Stimulated activated effector memory CD8-positive, alpha-beta T cell treated with anti-CD3 and anti-CD28 coated beads, Interleukin-12 subunit alpha, Interleukin-12 subunit beta, amount 100 ng/mL, for 72 hours (primary cell): ENCODE measurements around the gene POLA1.
"Not testable (repeated sequence)": the region's sequence is repeated elsewhere in the genome, so short reads cannot be mapped to it uniquely, and the experiment has no call there.

ENCODE experiments used
- ATAC-seq: fragments of 150-1000 bp; cut with Tn5 transposase; 2 replicates; pipeline ENCODE4 v1.10.0; 2021
- DNase-seq, 2 donors: peaks; one replicate each; pipeline ENCODE4 v3.0.0; 2021 to 2022; ENCODE audit warnings: low spot score in 2 of 2
- H3K27ac Mint-ChIP-seq: one replicate; pipeline ENCODE4 v1.8.0; 2022; ENCODE audit warnings: mild to moderate bottlenecking, mixed read lengths
- H3K36me3 Mint-ChIP-seq: one replicate; pipeline ENCODE4 v1.8.0; 2022; ENCODE audit warnings: mild to moderate bottlenecking, mixed read lengths
- H3K4me1 Mint-ChIP-seq: one replicate; pipeline ENCODE4 v1.8.0; 2022; ENCODE audit warnings: mixed read lengths
- H3K4me3 Mint-ChIP-seq: one replicate; pipeline ENCODE4 v1.8.0; 2022; ENCODE audit warnings: mild to moderate bottlenecking, mixed read lengths
- H3K9me3 Mint-ChIP-seq: one replicate; pipeline ENCODE4 v1.8.0; 2022; ENCODE audit warnings: mixed read lengths

The POLA1 gene

DNA sequence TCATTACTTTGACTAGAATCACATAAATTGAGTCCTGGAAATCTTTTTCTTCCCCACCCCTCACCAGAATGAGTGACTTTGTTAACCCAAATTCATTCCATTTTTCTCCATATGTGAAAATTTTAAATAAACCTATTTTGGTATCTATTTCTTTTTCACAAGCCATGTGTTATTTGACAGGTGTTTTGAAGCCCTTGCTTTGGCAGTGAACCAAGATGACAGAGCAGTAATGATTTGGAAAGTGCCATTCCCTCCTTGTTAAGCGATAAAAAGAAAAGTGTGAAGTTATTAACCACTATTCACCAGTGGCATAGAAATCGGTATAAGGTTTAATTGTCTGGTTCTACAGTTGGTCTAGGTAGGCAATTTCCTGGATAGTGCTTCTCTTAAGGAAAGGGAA is 66.1 kb downstream of the POLA1 start:
- H3K9me3 Mint-ChIP-seq, result no peaks in the 10 kb centered on the region
- ATAC-seq (no peak), DNase-seq (no peak)
- no peak overlapping the region for H3K27ac Mint-ChIP-seq
- H3K4me3 Mint-ChIP-seq, result no peak overlapping the region
- H3K36me3 Mint-ChIP-seq, result peaks cover 54% of the 10 kb centered on the region
- peaks cover 6% of the 10 kb centered on the region for H3K4me1 Mint-ChIP-seq

DNA sequence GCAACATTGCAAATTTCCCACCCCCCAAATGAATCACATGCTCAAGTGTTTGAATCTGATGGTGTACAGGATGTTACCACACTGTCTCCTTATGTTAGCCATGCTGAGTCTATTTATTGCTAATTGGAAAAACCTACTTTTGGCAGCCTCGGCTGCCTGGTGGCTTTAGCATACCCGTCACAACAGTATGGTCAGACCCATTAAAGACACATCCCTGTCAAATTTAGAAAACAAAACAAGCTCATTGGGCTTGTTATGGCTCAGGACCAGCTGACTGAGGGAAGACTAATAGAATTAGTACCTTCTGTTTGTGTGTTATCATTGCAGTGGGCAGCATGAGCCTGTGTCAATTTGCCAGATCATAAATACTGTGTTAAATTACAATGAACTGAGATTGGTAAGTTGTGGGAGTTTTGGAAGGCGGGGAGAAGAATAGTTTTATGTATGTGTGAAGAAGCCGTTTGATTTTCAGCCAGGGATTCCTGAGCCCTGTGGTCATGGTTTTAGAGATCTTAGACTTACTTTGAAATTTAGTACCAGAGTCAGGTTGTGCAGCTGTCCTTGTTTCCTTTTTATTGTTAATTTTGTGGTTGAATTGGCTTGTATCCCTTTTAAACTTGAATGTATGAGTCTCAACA is 66.8 kb downstream of the POLA1 start:
- DNase-seq (no peak), ATAC-seq (peak; percentile 24)
- no peaks in the 10 kb centered on the region for H3K9me3 Mint-ChIP-seq
- H3K4me1 Mint-ChIP-seq, result peaks cover 6% of the 10 kb centered on the region
- H3K4me3 Mint-ChIP-seq, result no peak overlapping the region
- H3K27ac Mint-ChIP-seq, result peak overlapping the region; percentile 58
- peaks cover 56% of the 10 kb centered on the region for H3K36me3 Mint-ChIP-seq

DNA sequence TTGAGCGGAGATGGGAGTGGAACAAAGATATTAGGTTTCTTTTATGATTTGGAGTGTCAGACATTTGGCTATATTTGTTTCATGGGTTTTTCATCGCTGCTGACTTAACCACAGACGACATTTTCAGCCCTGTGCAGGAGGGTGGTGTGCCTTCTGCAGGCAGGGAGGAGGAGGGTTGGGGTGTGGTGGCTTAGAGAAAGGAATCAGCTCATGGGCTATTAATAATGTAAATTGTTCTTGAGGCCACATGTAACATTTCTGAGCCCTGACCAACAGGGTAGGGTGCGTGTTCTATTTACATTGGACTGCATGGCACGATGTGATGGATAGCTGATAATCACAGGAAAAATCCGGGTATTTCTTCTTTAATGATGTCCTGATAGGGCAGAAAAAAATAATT is 67.6 kb downstream of the POLA1 start:
- no peak overlapping the region for H3K27ac Mint-ChIP-seq
- ATAC-seq (no peak), DNase-seq (no peak)
- peaks cover 6% of the 10 kb centered on the region for H3K4me1 Mint-ChIP-seq
- H3K36me3 Mint-ChIP-seq, result peaks cover 56% of the 10 kb centered on the region
- H3K4me3 Mint-ChIP-seq, result no peak overlapping the region
- no peaks in the 10 kb centered on the region for H3K9me3 Mint-ChIP-seq

DNA sequence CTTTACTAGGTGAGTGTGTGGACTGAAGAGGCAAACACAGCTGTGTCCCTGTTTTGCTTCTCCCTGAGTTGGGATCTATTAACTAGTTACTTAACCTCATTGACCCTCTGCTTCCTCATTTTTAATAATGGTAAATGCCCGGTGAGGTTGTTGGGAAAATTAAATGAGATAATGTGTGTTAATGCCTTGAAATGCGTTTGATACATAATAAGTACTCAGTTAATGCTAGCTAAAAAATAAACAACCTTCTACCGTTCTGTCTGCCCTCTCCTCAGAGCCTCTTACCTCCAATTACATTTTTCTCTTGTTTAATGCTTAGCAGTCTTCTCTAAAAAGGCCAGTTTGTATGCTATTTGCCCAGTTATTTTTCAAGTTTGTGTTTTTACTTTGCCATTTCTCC is 70.3 kb downstream of the POLA1 start:
- no peak for DNase-seq
- ATAC-seq, result no peak
- Mint-ChIP-seq H3K4me3 (no peak overlapping the region), H3K9me3 (no peaks in the 10 kb centered on the region), H3K27ac (no peak overlapping the region), H3K36me3 (peaks cover 67% of the 10 kb centered on the region), H3K4me1 (peaks cover 6% of the 10 kb centered on the region)

DNA sequence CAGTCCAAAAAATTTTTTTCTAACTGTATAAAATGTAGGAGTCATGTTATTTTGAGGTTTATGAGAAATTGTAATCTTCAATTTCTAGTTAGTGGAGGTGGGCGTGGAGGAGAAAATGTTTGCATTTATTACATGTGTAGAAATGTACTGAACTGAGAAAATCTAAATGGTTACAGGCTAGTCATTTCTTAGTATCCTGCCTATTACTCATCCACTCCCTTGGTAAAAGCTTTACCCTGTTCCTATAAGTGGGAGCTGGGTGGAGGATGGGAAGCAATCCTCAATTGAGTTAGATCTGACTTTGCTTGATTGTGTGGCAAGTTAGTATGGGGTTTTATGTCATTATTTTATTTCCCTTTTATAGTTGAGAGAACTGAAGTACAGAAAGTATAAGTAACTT is 73.8 kb downstream of the POLA1 start:
- H3K4me1 Mint-ChIP-seq, result no peaks in the 10 kb centered on the region
- no peak for DNase-seq
- no peak overlapping the region for H3K4me3 Mint-ChIP-seq
- ATAC-seq, result no peak
- H3K9me3 Mint-ChIP-seq, result no peaks in the 10 kb centered on the region
- no peak overlapping the region for H3K27ac Mint-ChIP-seq
- H3K36me3 Mint-ChIP-seq, result peaks cover 63% of the 10 kb centered on the region

DNA sequence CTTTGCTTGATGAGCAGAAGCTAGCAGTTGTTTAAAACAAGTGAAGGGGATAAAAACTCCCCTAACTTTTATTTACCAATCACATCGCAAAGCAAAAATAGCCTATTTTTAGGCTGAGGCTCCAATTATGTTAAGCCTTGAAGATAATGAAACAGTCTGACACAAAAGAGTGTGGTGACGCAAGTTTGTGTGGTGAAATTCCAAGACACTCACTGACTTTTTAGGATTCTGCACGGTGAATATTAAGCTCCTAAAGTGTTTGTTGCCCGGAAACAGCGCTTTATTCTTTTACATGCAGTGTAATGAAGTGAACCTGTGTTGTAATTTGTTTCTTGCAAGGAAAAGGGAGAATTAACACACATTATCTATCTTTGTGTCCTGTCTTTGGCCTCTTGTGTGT is 74.8 kb downstream of the POLA1 start:
- no peak for DNase-seq
- peaks cover 68% of the 10 kb centered on the region for H3K36me3 Mint-ChIP-seq

DNA sequence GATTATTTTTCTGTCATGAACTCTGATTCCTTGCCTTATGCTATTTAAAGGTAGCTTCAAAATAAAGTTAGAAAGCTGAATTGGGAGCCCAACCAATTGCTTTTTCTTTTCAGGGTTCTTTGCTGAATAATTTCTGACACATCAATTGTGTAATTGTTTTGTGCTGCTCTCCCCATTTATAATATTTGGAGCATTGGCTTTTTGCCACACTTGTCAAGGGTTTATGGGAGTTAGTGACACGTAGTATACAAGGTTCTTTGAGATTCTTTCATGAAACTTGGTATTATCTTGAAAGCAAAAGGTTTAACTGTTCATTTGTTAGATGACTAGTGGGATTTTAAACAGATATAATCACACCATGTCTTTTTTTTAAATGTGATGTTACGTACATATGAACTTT is 80.9 kb downstream of the POLA1 start:
- H3K36me3 Mint-ChIP-seq, result peaks cover 37% of the 10 kb centered on the region
- no peak overlapping the region for H3K27ac Mint-ChIP-seq
- H3K9me3 Mint-ChIP-seq, result no peaks in the 10 kb centered on the region
- ATAC-seq (no peak), DNase-seq (no peak)
- no peak overlapping the region for H3K4me3 Mint-ChIP-seq
- H3K4me1 Mint-ChIP-seq, result no peaks in the 10 kb centered on the region

More for the DNA sequence above, 74.8 kb downstream of the POLA1 start:
- Mint-ChIP-seq H3K4me1 (no peaks in the 10 kb centered on the region), H3K4me3 (no peak overlapping the region), H3K9me3 (no peaks in the 10 kb centered on the region), H3K27ac (no peak overlapping the region)
- ATAC-seq, result no peak

DNA sequence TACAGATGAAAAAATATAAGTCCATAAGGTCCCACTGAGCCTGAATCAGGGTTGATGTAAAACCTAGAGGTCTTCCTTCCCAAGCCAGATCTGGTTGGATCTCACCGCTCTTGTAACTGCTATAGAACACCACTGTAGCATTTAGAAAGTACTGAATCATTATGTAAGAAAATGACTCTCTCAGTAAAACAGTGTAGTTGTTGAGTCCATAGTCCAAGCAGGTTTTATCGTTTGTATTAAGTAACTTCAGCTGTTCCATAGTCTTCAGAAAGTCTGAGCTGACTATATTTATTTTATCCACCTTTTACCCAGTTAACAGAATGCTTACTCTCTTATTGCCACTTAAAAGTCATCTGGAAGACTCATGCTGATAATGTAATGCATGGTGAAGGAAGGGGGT is 82.2 kb downstream of the POLA1 start:
- Mint-ChIP-seq H3K4me1 (no peaks in the 10 kb centered on the region), H3K9me3 (no peaks in the 10 kb centered on the region), H3K4me3 (no peak overlapping the region)

DNA sequence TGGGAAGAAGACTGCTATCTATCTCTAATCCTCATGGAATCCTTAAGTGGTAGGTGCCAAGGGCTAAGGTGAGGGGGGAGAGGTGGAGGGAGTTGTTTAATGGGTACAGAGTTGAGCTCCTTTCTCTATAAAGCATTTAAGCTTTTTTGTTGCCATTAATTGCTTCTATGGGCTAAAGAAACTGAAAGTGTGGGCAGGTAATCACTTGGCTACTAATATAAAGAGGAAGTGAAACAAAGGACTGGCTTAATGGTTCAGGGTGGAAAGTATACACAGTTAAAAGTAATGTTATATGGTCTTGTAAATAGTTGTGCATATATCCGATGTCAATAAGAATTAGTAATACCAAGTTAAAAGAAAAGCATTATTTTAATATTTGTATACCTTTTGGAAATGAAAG is 83.9 kb downstream of the POLA1 start:
- ATAC-seq, result no peak
- DNase-seq, result no peak
- Mint-ChIP-seq H3K36me3 (peaks cover 28% of the 10 kb centered on the region), H3K4me3 (no peak overlapping the region), H3K4me1 (no peaks in the 10 kb centered on the region), H3K9me3 (no peaks in the 10 kb centered on the region), H3K27ac (no peak overlapping the region)

More for the DNA sequence above, 82.2 kb downstream of the POLA1 start:
- peaks cover 33% of the 10 kb centered on the region for H3K36me3 Mint-ChIP-seq
- ATAC-seq (no peak), DNase-seq (no peak)
- H3K27ac Mint-ChIP-seq, result no peak overlapping the region

DNA sequence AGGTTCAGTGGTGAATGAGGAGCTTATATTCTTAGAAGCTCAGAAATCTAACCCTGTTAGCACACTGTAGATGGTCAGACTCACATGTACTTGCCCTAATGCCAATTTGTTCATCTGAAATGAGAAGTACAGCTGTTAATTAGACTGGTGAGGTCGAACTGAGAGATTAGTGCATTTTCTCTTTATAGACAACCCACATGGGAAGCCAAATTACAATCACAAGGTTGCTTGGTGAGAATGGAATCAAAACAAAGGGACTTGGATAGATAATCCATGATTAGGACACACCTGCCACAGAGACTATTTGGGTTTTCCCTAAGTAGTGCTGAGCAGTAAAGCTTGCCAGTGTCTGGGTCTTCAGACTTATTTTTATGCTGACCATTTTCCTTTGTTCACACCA is 88.3 kb downstream of the POLA1 start:
- DNase-seq (no peak), ATAC-seq (no peak)
- Mint-ChIP-seq H3K4me3 (no peak overlapping the region), H3K9me3 (no peaks in the 10 kb centered on the region), H3K4me1 (no peaks in the 10 kb centered on the region), H3K27ac (no peak overlapping the region), H3K36me3 (peaks cover 24% of the 10 kb centered on the region)

DNA sequence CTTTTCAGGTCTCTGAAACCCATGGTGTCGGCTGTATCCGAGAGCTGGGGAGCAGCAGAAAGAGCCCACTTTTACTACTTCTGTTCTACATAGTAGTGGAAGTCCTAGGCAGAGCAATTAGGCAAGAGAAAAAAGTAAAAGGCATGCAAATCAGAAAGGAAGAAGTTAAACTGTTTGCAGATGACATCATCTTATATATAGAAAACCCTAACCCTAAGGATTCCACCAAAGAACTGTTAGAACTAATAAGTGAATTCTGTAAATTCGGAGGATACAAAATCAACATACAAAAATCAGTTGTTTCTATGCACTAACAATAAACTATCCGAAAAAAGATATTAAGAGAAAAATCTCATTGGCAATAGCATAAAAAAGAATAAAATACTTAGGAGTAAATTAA is 95.3 kb downstream of the POLA1 start:
- H3K4me3 Mint-ChIP-seq, result no peak overlapping the region
- no peak for DNase-seq
- no peak overlapping the region for H3K27ac Mint-ChIP-seq
- ATAC-seq, result no peak
- no peaks in the 10 kb centered on the region for H3K4me1 Mint-ChIP-seq
- H3K9me3 Mint-ChIP-seq, result no peaks in the 10 kb centered on the region
- peaks cover 27% of the 10 kb centered on the region for H3K36me3 Mint-ChIP-seq

DNA sequence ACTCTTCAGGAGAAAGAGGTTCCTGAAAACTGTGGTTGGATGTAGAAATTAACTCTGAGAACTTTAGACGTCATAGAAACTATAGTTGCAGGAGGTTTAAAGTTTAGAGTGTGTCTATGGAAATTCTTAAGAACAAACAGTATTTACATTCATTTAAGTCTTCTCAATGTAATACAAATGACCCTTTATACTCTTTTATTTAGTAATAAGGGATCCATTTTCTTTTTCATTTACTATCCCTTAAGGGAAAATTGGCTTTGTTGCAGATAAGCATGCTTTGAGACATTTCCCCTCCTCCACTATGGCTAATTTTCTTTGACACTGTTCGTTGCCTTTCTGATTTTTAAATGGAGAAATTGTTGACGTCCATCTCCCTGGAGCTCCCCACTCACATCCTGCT is 96.4 kb downstream of the POLA1 start:
- ATAC-seq, result no peak
- Mint-ChIP-seq H3K9me3 (no peaks in the 10 kb centered on the region), H3K4me1 (no peaks in the 10 kb centered on the region), H3K4me3 (no peak overlapping the region), H3K36me3 (peaks cover 32% of the 10 kb centered on the region), H3K27ac (no peak overlapping the region)
- no peak for DNase-seq

DNA sequence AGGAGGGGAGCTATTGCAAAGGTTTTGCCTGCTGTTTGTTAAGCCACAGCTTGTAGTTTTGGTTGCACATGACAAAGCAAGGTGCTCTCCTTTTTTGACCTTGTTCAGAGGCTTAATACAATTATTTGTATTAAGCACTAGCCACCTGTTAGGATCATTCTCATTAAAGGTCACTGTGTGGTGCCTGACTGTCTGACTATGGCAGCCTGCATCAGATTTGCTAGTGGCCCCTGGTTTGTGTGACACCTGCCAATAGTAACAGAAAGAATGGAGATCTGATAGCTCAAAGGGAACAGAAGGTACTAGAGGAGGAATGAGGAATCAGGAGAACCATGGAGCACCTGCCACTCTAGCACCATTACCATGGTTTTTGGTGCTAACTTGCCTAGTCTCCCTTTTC is 102.5 kb downstream of the POLA1 start:
- no peaks in the 10 kb centered on the region for H3K4me1 Mint-ChIP-seq
- ATAC-seq (no peak), DNase-seq (no peak)
- peaks cover 31% of the 10 kb centered on the region for H3K36me3 Mint-ChIP-seq
- H3K9me3 Mint-ChIP-seq, result no peaks in the 10 kb centered on the region
- no peak overlapping the region for H3K27ac Mint-ChIP-seq
- no peak overlapping the region for H3K4me3 Mint-ChIP-seq

DNA sequence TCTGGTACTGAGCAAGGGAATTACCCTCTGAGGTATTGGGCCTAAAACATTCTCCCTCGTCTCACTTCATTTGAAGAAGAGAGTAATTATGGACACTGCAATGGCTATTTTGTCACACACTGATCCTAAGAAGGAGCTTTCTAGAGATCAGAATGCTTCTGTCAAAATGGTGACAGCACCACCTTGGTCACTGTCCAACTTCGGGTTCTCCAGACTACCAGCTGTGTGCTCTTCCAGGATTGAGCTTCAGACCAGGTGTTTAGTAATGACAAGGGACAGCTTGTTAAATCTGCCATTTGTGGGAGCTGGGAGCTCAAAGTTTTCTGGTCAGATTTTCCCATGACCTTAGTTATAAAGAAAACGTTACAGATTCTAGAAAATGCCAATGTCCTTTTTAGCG is 105.4 kb downstream of the POLA1 start:
- no peak overlapping the region for H3K4me3 Mint-ChIP-seq

DNA sequence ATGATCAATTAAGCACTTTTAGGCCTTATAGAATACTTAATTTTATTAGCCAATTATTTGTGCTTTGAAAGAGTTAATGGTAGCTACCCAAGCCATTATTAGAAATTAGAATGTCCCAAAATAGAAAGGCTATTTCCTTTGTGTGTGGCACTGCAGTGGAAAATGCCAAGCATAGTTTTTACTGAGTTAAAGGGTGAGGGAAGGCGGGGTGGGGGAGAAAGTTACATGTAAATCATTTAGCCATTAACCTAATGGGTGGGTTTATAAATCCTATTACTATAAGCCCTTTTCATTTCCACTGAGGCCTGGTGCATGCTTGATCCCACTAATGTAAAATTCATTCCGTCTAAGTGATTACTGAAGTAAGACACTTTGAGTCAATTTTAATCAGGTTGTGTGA is 105.8 kb downstream of the POLA1 start:
- Mint-ChIP-seq H3K4me1 (no peaks in the 10 kb centered on the region), H3K36me3 (peaks cover 29% of the 10 kb centered on the region), H3K9me3 (no peaks in the 10 kb centered on the region), H3K4me3 (no peak overlapping the region), H3K27ac (no peak overlapping the region)
- DNase-seq, result no peak
- ATAC-seq, result no peak

More for the DNA sequence above, 105.4 kb downstream of the POLA1 start:
- Mint-ChIP-seq H3K27ac (no peak overlapping the region), H3K4me1 (no peaks in the 10 kb centered on the region), H3K36me3 (peaks cover 32% of the 10 kb centered on the region), H3K9me3 (no peaks in the 10 kb centered on the region)
- ATAC-seq, result no peak
- DNase-seq, result no peak

DNA sequence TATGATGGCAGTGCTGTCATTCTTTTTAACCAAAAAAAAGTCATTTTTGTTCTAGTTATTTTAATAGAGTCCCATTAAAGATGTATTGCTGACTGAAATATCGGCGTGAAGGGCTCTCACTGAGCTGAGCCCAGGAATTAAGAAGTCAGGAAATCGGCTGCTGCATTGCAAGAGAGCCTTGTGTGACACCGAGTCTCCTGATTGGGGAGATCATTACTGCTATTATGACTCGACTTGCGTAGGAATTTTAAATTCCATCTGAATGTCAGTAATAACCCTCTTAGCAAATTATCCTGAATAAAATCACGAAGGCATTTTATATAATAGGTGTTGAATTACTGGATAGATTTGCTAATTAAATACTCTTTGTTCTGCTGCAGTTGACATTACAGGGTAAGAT is 111.5 kb downstream of the POLA1 start:
- Mint-ChIP-seq H3K4me1 (no peaks in the 10 kb centered on the region), H3K36me3 (peaks cover 25% of the 10 kb centered on the region), H3K9me3 (no peaks in the 10 kb centered on the region), H3K27ac (no peak overlapping the region), H3K4me3 (no peak overlapping the region)
- DNase-seq (no peak), ATAC-seq (no peak)

DNA sequence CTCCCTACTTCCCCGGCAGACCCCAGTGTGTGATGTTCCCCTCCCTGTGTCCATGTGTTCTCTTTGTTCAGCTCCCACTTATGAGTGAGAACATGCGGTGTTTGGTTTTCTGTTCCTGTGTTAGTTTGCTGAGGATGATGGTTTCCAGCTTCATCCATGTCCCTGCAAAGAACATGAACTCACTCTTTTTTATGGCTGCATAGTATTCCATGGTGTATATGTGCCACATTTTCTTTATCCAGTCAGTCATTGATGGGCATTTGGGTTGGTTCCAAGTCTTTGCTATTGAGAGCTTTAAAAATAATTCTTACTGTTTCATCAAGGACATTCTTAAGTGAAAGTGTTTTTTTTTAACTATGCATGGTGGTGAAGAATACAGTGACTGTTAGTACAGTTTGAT is 126.1 kb downstream of the POLA1 start:
- H3K4me3 Mint-ChIP-seq, ATAC-seq, DNase-seq, H3K9me3 Mint-ChIP-seq, H3K27ac Mint-ChIP-seq, H3K4me1 Mint-ChIP-seq: not testable (repeated sequence)
- H3K36me3 Mint-ChIP-seq, result peaks cover 79% of the 10 kb centered on the region
